Non-pigmented ciliary epithelial cell (primary cell): ENCODE data around the gene NUP98.

Source experiments
- DNase-seq: peaks from one replicate; pipeline ENCODE4 v3.0.0-alpha.2; 2010; ENCODE audit warnings: low read depth

Gene NUP98

GRCh38 chr11:3641191-3641590, 156.2 kb downstream of the NUP98 start:
- DNase-seq, result no peak

DNA sequence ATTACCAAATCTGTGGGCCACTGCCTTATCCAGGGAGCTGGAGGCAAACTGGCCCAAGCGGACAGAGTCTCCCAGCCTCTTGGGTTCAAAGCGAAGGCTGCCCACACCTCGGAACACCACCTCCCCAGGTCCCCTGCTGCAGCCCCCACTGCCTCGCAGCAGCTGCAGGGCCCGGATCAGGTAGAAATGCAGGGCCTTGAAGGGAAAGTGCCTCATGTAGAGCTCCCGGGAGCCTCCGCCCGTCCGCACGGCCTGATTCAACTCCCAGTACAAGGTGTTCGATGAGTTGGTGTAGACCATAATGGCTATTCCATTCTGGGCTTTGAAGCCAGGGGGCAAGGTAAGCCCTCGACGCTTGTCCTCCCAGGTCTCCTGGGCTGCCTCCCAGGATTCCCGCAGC, 157.5 kb downstream of the NUP98 start:
- no peak for DNase-seq

- no peak for DNase-seq
These were observed 158.8 kb downstream of the NUP98 start for GRCh38 chr11:3638513-3638912.

GRCh38 chr11:3637201-3637600, 160.2 kb downstream of the NUP98 start:
- DNase-seq, result no peak

GRCh38 chr11:3635641-3636375, 161.5 kb downstream of the NUP98 start:
- DNase-seq, result no peak

- DNase-seq, result no peak
These were observed 165.2 kb downstream of the NUP98 start for GRCh38 chr11:3632070-3632660.

- no peak for DNase-seq
These were observed 166.0 kb downstream of the NUP98 start for GRCh38 chr11:3631331-3631730.

GRCh38 chr11:3627291-3627690, 170.1 kb downstream of the NUP98 start:
- peak; percentile 22 for DNase-seq

- DNase-seq, result no peak
These were observed 170.9 kb downstream of the NUP98 start for GRCh38 chr11:3626250-3626960.
